Lower leg skin (tissue), 4 donors: Measurements from ENCODE around the gene ZFHX3. TPM values are rescaled to one million over a fixed set of nuclear protein-coding genes. Genes with fewer than 3 reads are reported as not detected.
"Not testable (repeated sequence)": the region's sequence is repeated elsewhere in the genome, so short reads cannot be mapped to it uniquely, and the experiment has no call there.

Source experiments
- DNase-seq, 2 donors: peaks; one replicate each; pipeline ENCODE4 v3.0.0-alpha.2; 2019; ENCODE audit warnings: low spot score in 2 of 2
- H3K4me3 ChIP-seq: fragments of 200-600 bp; sonication (generic); 2 replicates; pipeline ENCODE4 v1.5.1; 2017; ENCODE audit warnings: mild to moderate bottlenecking, low read depth; ENCODE audit not compliant: poor library complexity, severe bottlenecking
- POLR2A ChIP-seq, 2 donors: fragments of 450-650 bp; IDR thresholded peaks; one replicate each; pipeline ENCODE4 v1.6.1; 2016 to 2017; ENCODE audit warnings: antibody characterized with exemption in 2 of 2, mild to moderate bottlenecking in 1 of 2, moderate library complexity in 1 of 2
- WGBS, 2 donors: methylation state at CpG; one replicate each; pipeline ENCODE4 v1.1.5; 2018; 5-methylcytosine and 5-hydroxymethylcytosine counted together
- intact Hi-C: fragments of 100-400 bp; cut with DNase I; formaldehyde crosslinking; loops from one replicate; pipeline ENCODE4 v1.15.0; 2023; ENCODE audit warnings: low total_unique reads
- total RNA-seq, 4 donors: library from RNA; depleted of rRNA; stranded (reverse); fragments of >200 nt; gene quantifications; one replicate each; pipeline ENCODE4 v1.1.0, GENCODE V29; 2016
- TF ChIP-seq, protein P1 (sequence below), 3 donors: fragments of 450-650 bp; IDR thresholded peaks; one replicate each; pipeline ENCODE4 v1.5.1; 2016; ENCODE audit warnings: antibody characterized with exemption in 3 of 3, mild to moderate bottlenecking in 3 of 3, moderate library complexity in 2 of 3

Gene ZFHX3
- total RNA-seq, 4 donors from 2014 or later: 3.4 to 14.9 (median 10.0) TPM

- intact Hi-C loops: no loop called here
- DNase-seq: peak in 1 of 2 donors; percentile 81
- WGBS, 2 donors: 60 to 71% methylated on average over 12 of the region's 12 CpGs
- TF ChIP-seq, protein P1, sequence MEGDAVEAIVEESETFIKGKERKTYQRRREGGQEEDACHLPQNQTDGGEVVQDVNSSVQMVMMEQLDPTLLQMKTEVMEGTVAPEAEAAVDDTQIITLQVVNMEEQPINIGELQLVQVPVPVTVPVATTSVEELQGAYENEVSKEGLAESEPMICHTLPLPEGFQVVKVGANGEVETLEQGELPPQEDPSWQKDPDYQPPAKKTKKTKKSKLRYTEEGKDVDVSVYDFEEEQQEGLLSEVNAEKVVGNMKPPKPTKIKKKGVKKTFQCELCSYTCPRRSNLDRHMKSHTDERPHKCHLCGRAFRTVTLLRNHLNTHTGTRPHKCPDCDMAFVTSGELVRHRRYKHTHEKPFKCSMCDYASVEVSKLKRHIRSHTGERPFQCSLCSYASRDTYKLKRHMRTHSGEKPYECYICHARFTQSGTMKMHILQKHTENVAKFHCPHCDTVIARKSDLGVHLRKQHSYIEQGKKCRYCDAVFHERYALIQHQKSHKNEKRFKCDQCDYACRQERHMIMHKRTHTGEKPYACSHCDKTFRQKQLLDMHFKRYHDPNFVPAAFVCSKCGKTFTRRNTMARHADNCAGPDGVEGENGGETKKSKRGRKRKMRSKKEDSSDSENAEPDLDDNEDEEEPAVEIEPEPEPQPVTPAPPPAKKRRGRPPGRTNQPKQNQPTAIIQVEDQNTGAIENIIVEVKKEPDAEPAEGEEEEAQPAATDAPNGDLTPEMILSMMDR (IDR thresholded peaks at IDR 0.05): no peak
- no peak for TF ChIP-seq POLR2A (IDR thresholded peaks at IDR 0.05)
- no peak overlapping the region for H3K4me3 ChIP-seq
These were observed 37.7 kb downstream of the ZFHX3 start for GRCh38 chr16:73010150-73010676.

DNA sequence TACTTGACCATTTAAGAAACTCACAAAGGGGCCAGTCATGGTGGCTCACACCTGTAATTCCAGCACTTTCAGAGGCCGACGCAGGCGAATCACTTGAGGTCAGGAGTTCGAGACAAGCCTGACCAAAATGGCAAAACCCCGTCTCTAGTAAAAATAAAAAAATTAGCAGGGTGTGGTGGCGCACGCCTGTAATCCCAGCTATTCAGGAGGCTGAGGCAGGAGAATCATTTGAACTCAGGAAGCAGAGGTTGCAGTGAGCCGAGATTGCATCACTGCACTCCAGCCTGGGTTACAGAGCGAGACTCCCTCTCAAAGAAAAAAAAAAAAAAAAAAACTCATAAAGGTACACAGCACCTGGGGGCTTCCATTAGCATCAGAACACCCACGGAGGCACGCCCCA is 38.2 kb downstream of the ZFHX3 start:
- intact Hi-C loops, H3K4me3 ChIP-seq: not testable (repeated sequence)
- peak in 1 of 2 donors; percentile 48 for DNase-seq
- 88 to 91% methylated on average over 11 of the region's 11 CpGs for WGBS, 2 donors

GRCh38 chr16:73006026-73006425 is 41.9 kb downstream of the ZFHX3 start:
- DNase-seq: no peak
- H3K4me3 ChIP-seq: no peak overlapping the region
- intact Hi-C loops: no loop called here
- TF ChIP-seq, protein P1 (IDR thresholded peaks at IDR 0.05): no peak
- no peak for TF ChIP-seq POLR2A (IDR thresholded peaks at IDR 0.05)
- 94 to 95% methylated on average over 2 of the region's 2 CpGs for WGBS, 2 donors

DNA sequence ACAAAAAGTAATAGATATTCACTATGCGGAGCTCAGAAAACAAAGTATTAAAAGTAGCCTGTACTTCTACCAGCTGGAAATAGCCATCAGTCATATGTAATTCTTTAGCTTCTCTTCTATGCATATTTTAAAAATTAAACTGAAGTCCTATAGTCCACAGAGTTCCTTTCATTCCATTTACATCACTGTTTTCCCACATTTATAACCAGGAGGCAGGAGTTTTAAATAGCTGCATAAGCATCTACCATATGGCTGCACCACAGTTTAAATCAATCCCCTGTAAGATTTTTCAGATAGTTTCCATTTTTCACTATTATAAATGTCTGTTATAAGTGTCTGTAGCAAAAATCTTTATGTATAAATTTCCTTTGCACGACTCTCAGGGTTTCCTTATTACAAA is 45.1 kb downstream of the ZFHX3 start:
- intact Hi-C loops: no loop called here
- no peak overlapping the region for H3K4me3 ChIP-seq
- no peak for DNase-seq
- TF ChIP-seq POLR2A (IDR thresholded peaks at IDR 0.05): no peak
- TF ChIP-seq, protein P1 (IDR thresholded peaks at IDR 0.05): no peak
- WGBS, 2 donors: 79 to 80% methylated on average over 2 of the region's 2 CpGs

GRCh38 chr16:73000907-73001521 is 46.9 kb downstream of the ZFHX3 start:
- no peak overlapping the region for H3K4me3 ChIP-seq
- DNase-seq: no peak
- intact Hi-C loops: no loop called here
- TF ChIP-seq POLR2A (IDR thresholded peaks at IDR 0.05): no peak
- TF ChIP-seq, protein P1 (IDR thresholded peaks at IDR 0.05): no peak
- 77 to 83% methylated on average over 7 of the region's 7 CpGs for WGBS, 2 donors

- 23 to 24% methylated on average over 22 of the region's 22 CpGs for WGBS, 2 donors
- intact Hi-C loops: no loop called here
- DNase-seq: peak; percentile 76 to 89
- H3K4me3 ChIP-seq: no peak overlapping the region
- TF ChIP-seq POLR2A (IDR thresholded peaks at IDR 0.05): no peak
- TF ChIP-seq, protein P1 (IDR thresholded peaks at IDR 0.05): no peak
These were observed 47.7 kb downstream of the ZFHX3 start for GRCh38 chr16:73000020-73000906.
